D341Med (cell line): Measurements from ENCODE around the gene KCNK7.
A peak's percentile ranks its signal among the peaks of the same experiment; 100 is the strongest.

Experiments
- DNase-seq: peaks from one replicate; pipeline ENCODE4 v3.0.0; 2012; ENCODE audit warnings: low spot score

Gene KCNK7

DNA sequence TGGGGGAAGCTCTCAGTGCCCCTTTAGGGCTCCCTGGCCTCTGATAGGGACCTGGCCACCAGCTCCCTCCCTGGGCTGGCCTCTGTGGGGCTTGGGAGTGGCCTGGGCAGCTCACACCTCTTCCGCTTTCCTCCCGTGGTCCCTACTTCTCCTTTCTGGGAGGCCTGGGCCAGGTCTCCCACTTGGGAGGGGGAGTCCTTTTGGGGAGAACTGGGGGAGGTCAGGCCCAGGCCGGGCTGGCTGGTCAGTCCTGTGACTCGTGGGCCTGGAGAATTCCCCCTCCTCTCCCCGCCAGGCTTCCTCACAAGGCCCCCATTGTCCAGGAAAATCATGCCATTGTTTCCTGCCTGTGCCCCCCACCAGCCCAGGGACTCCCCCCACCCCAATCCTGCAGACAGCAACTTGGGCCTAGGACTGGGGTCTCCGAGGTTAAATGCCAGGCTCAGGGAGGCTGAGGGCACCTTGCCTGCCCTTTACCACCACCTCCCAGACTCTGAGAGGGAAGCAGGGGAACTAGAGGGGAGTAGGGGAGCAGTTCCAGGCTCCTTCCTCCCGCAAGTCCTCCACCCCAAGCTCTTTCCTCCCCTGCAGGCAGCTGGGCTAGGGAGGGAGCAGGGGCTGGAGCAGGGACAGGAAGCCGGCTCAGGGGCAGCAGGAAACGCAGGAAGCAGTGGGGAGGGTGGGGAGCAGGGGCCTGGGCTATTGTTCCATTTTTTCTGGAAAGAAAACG lies 15.6 kb upstream of the KCNK7 start:
- no peak for DNase-seq

DNA sequence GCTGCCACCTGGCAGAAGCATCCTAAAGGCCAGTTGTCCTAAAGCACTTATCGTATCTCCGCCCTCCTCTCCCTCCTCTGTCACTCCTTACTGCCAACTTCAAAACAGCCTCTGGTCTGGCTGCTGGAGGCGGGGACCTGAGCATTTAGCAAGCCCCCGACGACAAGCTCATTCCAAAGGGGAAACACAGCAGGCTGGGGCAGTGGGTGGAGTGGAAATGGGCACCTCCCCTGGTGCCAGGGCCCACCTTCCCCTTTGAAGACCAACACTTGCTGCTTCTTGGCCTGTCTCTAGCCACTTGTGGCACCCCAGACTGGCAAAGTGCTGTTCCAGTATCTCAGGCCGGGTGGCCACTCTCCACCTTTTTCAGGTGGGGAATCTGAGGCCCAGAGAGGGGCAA lies 14.8 kb upstream of the KCNK7 start:
- DNase-seq = no peak

DNA sequence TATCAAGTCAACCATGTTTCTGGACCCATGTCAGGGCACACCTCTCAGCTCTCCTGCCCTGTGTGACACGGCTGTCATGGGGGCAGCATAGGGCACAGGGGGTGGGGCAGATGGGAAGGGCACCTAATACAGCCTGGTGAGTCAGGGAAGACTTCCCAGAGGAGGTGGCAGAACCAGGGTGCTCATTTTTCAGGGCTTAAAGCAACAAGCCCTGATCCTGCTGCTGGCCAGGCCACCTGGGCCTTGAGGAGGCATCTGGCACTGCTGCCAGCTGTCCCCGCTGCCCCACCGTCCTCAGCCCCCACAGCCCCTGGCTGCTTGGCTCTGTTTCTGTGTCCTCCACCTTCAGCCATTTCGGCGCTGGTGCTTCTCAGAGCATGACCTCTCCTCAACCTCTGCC lies 14.1 kb upstream of the KCNK7 start:
- no peak for DNase-seq

DNA sequence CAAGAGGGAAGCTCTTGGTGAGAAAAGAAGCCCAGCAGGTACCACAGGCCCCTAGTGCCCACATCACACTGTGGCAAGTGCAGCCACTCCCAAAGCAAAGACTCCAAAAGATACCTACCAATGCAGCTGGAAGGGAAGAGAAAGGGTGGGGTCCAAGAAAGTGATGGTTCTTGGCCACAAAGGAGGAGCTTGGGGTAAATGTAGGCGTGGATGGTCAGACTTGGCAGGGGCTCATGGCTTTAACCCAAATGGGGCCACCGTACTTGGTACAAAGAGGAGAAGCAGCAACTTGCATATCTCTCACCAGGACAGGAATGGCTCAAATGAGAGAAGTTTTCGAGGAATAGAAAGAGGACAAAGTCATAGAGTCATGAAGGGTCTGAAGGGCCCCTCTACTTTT lies 13.6 kb upstream of the KCNK7 start:
- DNase-seq = no peak

DNA sequence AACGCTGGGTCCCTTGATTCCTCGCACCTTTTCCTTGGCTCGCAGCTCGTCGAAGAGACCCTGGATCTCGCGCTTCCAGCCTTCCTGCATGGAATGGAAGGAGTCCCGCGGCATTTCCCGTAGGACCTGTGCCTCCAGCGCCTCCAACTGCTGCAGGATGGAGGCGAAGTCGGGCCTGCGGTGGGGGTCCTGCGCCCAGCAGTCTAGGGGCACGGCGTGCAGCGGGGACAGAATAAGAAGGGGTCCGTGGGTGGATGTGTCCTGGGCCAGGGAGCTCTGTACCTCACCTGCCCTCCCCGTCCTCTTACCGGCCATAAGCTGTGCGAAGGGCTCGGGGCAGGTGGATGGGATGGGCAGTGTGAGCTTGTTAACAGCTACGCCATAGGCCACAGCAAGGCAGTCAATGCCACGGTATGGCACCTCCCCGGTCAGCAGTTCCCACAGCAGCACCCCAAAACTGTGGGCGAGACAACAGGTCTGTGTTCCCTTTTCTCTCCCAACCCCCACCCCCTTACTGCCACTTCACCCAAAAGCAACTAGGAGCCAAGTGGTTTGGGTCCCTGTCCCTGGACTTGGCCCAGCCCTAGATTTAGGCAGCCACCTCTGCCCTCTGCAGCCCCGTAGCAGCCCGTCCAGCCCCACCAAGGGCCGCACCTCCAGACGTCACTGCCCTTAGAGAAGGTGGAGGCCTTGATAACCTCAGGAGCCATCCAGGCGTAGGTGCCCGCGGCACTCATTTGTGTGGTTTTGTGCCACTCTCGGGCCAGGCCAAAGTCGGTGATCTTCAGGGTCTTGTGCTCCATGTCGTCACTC lies 12.2 kb upstream of the KCNK7 start:
- DNase-seq = no peak

DNA sequence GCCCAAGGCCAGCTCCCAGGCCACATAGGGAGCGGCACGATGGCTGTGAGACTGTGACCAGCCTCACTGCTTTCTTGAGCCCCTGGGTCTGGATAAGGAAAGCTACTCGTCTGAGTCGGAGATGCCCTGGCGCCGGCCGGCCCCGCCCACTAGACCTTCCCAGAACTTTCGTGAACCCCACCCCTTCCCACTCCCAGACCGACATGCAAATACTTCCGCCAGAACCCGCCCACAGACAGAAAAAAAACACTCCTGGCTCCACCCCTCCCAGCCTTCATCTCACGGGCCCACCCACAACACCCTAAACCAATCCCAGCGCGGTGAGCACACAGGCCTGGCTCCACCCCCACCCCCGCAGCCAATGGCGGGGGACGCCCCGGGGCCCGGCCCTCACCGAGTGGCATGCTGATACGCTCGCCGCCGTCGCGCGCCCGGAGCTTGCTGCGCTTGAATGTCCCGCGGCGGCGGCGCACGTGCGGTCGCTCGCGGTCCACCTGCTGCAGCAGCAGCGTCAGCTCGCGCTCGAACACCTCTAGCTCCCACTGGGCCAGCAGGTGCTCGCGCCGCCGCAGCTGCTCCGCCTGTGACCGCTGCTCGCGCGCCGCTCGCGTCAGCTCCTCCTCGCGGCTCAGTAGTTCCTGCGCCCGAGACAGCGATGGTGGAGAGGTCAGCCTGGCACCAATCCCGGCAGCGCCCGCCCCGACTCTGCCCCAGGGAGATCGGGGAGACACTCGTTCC lies 11.4 kb upstream of the KCNK7 start:
- DNase-seq = peak; percentile 94

DNA sequence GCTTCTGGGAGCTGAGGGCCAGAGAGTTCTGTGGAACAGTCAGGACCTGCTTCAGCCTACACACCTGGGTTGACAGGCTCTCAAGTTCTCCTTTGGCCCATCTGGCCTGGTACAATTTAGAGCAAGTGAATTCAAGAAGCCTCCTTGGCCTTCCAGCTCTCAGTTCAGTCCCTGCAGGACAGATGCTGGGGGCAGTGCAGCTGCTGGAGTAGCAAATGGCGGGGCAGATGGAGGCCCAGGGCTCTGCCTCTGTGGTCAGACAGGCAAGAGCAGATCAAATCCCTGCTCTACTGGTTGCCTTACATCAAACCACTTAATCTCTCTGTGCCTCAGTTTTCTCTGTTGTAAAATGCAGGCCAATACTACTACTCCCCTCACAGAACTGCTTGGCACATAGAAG lies 8.7 kb upstream of the KCNK7 start:
- no peak for DNase-seq

DNA sequence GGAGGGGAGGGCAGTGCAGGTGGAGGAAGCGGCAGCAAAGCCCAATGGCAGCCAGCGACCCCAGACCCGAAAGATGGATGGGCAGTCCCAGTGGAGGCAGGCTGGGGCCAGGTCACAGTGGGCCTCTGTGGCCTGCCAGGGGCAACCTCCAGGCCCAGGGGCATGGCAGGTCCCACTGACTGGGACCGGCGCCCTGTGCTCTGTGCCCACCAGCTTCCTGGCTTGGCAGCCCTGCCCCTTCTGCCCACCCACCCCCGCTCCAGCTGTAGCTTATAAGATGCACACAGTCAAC lies 4.3 kb upstream of the KCNK7 start:
- no peak for DNase-seq

DNA sequence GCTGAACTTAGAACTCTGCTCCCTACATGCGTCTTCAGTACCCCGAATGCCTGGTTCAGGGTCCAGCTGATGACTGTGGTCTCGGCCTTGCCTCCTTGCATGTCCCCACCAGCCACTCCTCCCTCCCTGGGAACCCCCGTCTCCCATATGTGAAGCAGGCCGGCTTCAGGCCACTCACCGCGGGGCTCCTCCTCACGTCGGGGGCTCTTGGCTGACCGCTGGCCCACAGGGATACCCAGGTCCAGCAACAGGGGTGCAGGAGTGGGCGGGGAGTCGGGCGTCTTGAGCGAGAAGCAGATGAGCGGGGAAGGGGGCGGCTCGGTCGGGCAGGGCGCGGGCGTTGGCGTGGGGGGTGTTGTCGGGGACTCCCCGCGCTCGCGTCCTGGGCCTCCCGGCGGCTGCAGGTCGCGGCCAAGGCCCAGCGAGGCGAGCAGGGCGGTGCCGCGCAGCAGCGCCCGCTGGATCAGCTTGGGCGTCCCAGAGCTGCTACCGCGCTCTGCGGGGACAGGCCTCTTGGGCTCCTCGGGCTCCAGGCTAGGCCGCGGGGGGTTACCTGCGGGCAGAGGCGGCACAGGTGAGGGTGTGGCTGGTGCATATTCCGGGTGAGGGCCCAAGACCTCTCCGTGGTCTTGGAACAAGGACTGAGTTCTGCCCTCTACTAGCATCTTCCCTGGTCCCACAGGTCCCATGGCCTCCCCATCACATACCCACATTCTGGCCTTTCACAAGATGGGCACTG lies 3.8 kb upstream of the KCNK7 start:
- no peak for DNase-seq

DNA sequence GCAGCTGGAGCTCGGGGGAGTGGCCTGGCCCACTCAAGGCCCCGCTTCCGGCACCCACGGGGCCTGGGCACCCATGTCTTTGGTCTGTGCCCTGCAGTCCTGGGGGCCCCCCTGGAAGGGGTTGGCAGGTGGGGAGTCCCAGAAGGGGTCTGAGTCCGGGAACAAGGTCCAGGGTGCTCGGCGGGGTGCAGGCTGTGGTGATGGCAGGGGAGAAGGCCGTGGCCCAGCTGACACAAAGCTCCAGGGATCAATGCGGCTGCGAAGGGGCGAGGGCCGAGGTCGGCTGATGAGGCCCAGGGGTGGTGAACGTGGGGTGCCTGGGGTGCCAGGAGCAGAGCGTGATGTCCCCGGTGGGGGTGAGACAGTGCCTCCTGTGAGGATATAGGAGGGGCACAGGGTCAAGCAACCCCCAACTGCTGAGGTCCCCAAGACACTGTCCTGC lies 2.7 kb upstream of the KCNK7 start:
- no peak for DNase-seq

DNA sequence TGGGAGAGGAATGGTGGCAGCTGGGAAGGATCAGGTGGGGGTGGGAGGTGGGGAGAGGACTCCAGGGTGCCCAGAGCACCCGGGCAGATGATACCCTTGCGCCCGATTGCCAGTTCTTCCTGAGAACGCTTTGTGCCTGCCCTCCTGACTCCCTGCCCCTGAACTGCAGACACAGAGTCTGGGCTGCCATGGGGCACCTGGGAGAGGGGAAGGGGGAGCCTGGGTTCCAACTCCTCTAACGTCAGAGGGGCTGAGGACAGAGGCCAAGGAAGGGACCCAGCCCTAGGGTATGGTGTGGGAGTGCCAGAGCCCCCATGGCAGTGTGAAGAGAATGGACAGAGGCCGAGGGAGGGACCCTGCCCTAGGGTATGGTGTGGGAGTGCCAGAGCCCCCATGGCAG lies 920 bp upstream of the KCNK7 start:
- no peak for DNase-seq

DNA sequence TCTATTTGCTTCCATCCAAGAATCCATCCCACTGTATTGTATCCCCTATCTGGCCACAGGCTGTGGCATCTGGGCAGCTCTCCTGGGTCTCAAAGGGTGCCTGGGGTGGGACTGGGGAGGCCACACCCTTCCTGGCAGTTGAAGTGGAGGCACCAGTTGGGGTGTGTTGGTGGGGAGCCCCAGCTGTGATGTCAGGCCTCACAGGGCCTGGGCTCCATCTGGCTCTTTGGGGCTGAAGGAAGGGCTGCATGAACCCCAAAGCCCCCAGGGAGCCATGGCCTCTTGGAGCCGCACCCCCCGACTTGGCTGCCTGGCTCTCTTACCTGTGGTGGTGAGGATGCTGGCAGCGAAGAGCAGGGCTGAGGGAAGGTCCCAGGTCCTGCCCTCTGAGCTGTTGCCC lies 469 bp downstream of the KCNK7 start:
- DNase-seq = no peak

DNA sequence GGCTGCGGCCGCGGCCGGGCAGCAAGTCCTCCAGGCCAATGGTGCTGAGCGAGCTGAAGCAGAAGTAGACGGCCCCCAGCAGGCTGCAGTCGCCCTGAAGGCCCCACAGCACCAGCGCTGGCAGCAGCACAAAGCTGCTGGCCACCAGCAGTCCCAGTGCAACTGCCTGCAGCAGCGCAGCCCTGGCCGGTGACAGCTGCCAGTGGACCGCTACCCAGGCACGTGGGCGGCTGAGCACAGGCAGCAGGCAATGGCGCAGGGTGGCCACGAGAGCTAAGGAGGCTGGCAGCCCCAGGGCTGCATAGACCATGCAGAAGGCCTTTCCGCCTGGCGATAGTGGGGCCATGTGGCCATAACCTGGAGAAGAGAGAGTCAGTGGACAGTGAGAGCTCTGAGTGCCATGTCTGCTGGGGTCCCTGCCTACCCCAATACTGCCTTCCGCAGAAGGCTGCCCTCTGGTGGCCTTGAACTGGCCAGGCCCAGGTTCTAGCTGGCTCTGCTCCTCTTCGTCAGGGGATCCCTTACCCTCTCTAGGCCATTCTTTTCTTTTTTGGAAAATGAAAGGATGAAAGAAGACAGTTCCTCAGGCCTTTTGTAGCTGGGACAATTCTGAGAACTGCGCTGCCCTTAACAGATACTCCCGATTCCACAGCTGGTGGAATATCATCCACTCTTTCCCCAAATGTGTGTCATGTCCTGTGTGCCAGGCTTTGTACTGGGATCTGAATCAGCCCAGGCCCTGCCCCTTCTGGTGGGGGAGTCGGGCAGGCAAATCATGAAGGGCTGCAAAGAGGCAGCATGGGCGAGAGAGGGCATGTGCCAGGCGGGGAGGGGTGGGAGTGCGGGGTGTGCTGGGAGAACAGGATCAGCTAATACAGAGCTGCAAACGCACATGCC lies 1.8 kb downstream of the KCNK7 start:
- peak; percentile 77 for DNase-seq

DNA sequence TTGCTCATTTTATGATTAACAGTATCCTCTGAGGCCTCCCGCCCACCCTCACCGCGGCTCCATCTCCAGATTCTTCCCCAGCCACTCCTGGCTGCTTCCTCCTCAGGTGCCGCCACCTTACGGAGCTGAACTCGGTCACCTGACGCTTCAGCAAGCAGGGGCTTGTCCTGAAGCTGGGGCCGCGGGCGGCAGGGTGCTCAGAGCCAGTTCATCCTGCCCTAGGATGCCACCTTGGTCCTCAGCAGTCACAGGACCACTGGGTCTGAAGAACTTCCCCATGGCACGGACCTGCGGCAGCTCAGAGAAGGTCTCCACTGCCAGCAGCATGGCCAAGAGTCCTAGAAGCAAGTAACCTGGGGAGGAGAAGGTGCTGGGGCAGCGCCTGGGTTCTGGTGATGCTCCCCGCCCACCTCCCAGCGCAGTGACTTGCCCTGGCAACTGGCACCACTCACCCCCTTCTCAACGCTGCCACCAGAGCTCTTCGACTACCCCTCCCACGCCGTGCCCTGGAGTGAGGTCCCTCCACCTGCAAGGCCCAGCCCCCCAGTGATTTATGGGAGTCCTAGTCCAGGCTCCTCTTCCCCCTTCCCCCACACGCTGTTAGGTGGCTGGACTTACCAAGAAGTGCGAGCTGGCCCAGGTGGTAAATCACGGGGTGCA lies 2.6 kb downstream of the KCNK7 start:
- DNase-seq = no peak

DNA sequence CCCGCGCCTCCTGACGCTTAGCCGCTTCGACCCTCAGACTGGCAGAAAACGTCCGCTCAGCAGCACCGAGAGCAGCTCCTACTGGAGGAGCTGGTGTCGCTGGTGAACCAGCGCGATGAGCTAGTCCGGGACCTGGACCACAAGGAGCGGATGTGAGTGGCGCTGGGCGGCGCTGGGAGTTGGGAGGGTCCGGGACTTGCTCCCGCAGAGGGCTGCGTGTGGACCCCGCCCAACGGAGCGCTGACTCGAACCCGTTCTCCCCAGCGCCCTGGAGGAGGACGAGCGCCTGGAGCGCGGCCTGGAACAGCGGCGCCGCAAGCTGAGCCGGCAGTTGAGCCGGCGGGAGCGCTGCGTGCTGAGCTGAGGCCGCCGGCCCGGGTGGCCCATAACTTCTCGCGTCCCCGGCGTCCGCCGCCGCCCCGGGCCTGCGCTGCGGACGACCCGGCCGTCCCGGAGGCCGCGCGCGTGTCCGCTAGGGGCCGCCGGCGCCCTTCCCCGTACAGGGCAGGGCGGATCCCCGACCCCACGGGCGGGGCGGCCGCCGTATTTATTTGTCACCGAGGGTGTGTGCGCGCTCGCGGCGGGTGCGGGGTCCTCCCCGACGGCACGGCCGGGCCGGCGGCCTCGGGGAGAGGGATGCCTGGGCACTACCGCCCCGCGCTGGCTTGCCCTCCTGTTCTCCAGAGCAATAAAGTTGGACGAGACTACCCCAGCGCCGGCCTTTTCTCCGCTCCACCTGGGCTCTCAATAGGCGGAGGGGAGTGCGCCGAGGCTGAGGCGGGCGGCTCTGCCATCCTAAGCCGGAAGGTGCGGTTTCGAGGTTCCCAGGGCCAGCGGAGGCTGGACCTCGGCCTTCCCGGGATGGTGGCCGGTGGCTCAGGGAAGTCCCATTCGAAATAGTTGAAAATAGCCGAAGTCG lies 3.4 kb downstream of the KCNK7 start:
- no peak for DNase-seq

DNA sequence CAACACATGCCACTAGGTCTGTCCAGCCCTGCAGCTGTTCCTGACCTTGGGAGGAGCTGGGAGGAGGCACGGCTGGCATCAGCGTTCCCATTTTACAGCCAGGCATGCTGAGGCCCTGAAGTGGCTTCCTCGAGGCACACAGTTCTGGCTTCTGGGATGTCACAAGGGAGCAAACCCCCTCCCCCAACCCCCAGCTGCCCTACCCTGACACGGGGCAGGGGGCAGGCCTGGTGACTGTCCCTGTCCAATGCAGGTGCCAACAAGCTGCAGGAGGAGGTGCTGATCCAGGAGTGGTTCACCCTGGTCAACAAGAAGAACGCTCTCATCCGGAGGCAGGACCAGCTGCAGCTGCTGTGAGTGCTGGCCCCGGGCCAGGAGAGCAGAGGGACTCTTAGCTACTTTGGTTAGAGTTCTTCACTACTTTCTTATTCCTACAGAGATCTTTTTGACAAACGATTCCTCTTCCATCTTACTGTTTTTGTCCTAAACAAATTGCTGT lies 5.3 kb downstream of the KCNK7 start:
- DNase-seq = no peak

DNA sequence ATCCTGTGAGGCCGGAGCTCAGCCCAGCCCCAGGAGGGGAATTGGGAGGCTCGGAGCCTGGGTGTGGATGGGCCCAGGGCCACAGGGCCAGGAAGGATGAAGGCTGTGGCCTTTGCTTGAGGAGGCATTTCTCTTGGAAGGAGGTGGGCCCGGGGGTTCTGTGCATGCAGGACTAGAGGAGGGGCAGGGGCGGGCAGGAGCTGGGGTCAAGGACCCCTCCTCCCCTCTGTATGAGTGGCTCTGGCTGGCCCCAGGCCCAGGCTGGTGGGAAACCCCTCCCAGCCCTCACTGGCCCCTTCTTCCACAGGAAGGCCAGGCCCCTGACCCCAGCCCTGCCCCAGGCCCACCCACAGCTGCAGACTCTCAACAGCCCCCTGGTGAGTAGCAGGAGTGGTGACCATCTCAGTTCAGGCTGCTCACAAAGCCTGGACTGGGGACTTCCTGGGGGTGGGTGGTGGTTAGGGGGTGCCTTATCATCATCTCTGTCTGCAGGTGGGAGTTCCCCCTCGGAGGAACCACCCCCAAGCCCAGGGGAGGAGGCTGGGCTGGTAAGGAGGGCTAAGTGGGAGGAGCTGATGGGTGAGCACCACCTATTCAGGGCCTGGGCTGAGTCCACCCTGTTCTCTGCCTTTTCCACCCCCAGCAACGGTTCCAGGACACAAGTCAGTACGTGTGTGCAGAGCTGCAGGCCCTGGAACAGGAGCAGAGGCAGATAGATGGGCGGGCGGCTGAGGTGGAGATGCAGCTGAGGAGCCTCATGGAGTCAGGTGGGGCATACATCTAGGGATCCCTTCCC lies 6.0 kb downstream of the KCNK7 start:
- DNase-seq = no peak

DNA sequence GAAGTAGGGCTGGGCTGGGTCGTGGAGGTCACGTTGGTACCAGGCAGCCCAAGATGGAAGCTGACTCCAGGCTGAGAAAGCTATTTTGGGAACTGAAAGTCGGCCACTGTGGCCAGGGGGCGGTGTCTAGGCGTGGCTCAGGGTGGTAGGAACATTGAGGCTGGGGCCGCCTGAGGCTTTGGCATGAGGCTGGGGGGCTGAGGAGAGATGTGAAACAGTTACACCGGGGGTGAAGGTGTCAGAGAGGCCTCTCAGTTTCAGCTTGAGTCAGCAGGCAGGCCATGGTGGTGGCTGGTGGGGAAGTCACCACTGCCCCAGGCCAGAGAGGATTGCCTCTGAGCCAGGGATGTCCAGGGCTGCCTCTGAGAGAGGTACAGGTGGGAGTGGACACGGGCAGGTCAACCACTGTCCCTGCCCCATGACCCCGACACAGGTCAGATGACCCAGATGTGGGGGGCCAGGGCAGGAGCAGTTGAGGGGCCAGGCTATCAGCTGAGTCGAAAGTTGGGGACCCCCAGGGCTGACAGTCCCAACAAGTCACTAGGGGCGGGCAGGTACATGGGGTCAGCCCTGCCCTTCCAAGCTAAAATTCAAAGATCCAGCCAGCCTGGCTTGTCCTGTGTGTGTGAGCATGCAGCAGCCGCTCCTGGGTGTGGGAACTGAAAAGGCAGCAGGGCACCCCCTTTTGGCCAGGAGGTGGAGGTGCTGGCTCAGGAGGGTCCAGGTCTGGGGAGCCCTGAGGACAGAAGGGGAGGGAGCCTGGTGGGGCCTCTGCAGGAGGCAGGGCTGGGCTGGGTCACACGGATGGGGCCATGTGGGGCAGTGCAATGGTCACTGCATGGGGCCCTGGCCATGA lies 7.2 kb downstream of the KCNK7 start:
- peak; percentile 87 for DNase-seq
